ENCODE measurements around the gene GIPC2. TPM values are rescaled to one million over a fixed set of nuclear protein-coding genes. Genes with fewer than 3 reads are reported as not detected.

Gene GIPC2
- total and polyA plus RNA-seq, 10 of the 15 experiments (the other 5 are each of a cell fraction or from before 2014, with no cell fraction given), result 0.03 to 0.23 (median 0.06) TPM; not detected in 2

- TF ChIP-seq BRCA1 (IDR thresholded peaks at IDR 0.05; ENCODE audit: low read depth, low read length), result no peak
- no peak; the same call in 1 of the 2 replicates for TF ChIP-seq ATF7 (IDR thresholded peaks at IDR 0.05; ENCODE audit: low read depth)
- TF ChIP-seq PAX8 (IDR thresholded peaks at IDR 0.05), result no peak
- peak; percentile 100 for TF ChIP-seq ZBED1 (IDR thresholded peaks at IDR 0.05; ENCODE audit: borderline replicate concordance)
- peak; percentile 100 for TF ChIP-seq SMAD5 (IDR thresholded peaks at IDR 0.05; ENCODE audit: low read depth)
- TF ChIP-seq SP1 (IDR thresholded peaks at IDR 0.05; ENCODE audit: low read depth, low read length), result no peak
- TF ChIP-seq ATF2 (IDR thresholded peaks at IDR 0.05; ENCODE audit: low read length), result peak; percentile 100
- TF ChIP-seq IKZF2 (IDR thresholded peaks at IDR 0.05), result peak; percentile 66 to 78
- no peak for TF ChIP-seq MYC (IDR thresholded peaks at IDR 0.05; ENCODE audit: insufficient read depth, insufficient read length, insufficient replicate concordance, low read length, severe bottlenecking)
- peak; percentile 89 for TF ChIP-seq NBN (IDR thresholded peaks at IDR 0.05)
- no peak for TF ChIP-seq NFYB (IDR thresholded peaks at IDR 0.05; ENCODE audit: insufficient read depth, low read depth, low read length)
- TF ChIP-seq CTCF (IDR thresholded peaks at IDR 0.05 in 2 of 3, conservative IDR thresholded peaks at IDR 0.05 in 1 of 3; ENCODE audit: control insufficient read depth in 2 of 3, extremely low read depth in 1 of 3, insufficient read depth in 1 of 3, low read depth in 3 of 3, low read length in 3 of 3), result no peak
- TF ChIP-seq DPF2 (IDR thresholded peaks at IDR 0.05), result 0 out of 2 replicates have a peak, but pooled peaks have one; percentile 33
- TF ChIP-seq WRNIP1 (IDR thresholded peaks at IDR 0.05; ENCODE audit: borderline replicate concordance, low read depth, low read length), result no peak
- peak; percentile 100 for TF ChIP-seq ZNF687 (IDR thresholded peaks at IDR 0.05)
- TF ChIP-seq YY1 (IDR thresholded peaks at IDR 0.05; ENCODE audit: low read depth, low read length), result peak; percentile 35; the same call in 1 of the 2 replicates
- TF ChIP-seq MEF2B (IDR thresholded peaks at IDR 0.05; ENCODE audit: partially characterized antibody, poor library complexity, severe bottlenecking), result peak; percentile 59
- TF ChIP-seq CBX5 (IDR thresholded peaks at IDR 0.05; ENCODE audit: low read depth), result peak; percentile 72
- no peak for TF ChIP-seq TAF1 (IDR thresholded peaks at IDR 0.05; ENCODE audit: borderline replicate concordance, low read depth, low read length)
- no peak for TF ChIP-seq NFXL1 (IDR thresholded peaks at IDR 0.05; ENCODE audit: borderline replicate concordance)
- TF ChIP-seq SKIL (IDR thresholded peaks at IDR 0.05; ENCODE audit: low read depth, poor library complexity, severe bottlenecking), result no peak
These were observed 41.7 kb upstream of the GIPC2 start (continued) for GRCh38 chr1:78003882-78004718.

Data from GM12878 (cell line).